Prostate gland (tissue), 2 donors: ENCODE measurements around the gene ASB18.

Source experiments
- POLR2A ChIP-seq: fragments of 450-650 bp; IDR thresholded peaks from one replicate; pipeline ENCODE4 v1.6.1; 2016; ENCODE audit warnings: antibody characterized with exemption, mild to moderate bottlenecking
- POLR2AphosphoS5 ChIP-seq: sonication (generic); formaldehyde crosslinking; IDR thresholded peaks from one replicate; pipeline ENCODE4 v1.6.1; 2017; ENCODE audit warnings: antibody characterized with exemption
- TF ChIP-seq, protein P1 (sequence below), 4 experiments: fragments of 200-600 bp in 2 of 4; fragments of 450-650 bp in 2 of 4; sonication (generic) in 2 of 4; IDR thresholded peaks; 1 replicate in 3 of 4; 2 replicates in 1 of 4; pipeline ENCODE4 v1.5.1; 2016 to 2019; ENCODE audit warnings: antibody characterized with exemption in 4 of 4, mild to moderate bottlenecking in 2 of 4, moderate library complexity in 2 of 4

DNA sequence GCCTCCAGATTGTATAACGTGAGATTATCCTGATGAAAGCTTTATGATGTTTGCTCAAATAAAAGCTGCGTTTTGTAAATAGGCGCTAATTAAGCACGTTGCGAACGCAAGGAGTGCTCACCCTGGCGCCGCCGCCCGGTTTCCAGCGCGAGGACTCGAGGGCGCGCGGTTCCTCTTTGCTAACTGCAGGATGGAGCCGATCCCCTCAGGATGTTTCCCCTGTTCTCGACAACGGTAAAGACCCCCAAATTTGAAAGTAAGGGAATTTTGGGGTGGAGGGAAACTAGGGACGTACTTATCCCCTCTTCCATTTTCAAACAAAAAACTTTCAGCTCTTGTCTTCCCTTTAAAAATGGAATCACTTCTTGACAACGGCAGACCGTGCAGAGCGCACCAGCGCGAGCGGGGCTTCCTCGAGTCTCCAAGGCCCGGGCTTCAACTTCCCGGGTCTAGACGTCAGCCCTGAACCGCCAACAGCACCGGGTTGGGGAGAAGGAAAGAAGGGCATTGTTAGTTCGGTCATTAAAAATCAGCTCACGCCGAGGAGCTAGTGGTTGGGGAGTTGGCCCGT lies 95.0 kb downstream of the ASB18 start:
- TF ChIP-seq, protein P1, sequence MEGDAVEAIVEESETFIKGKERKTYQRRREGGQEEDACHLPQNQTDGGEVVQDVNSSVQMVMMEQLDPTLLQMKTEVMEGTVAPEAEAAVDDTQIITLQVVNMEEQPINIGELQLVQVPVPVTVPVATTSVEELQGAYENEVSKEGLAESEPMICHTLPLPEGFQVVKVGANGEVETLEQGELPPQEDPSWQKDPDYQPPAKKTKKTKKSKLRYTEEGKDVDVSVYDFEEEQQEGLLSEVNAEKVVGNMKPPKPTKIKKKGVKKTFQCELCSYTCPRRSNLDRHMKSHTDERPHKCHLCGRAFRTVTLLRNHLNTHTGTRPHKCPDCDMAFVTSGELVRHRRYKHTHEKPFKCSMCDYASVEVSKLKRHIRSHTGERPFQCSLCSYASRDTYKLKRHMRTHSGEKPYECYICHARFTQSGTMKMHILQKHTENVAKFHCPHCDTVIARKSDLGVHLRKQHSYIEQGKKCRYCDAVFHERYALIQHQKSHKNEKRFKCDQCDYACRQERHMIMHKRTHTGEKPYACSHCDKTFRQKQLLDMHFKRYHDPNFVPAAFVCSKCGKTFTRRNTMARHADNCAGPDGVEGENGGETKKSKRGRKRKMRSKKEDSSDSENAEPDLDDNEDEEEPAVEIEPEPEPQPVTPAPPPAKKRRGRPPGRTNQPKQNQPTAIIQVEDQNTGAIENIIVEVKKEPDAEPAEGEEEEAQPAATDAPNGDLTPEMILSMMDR (IDR thresholded peaks at IDR 0.05), result no peak
- TF ChIP-seq POLR2A, result no peak
- TF ChIP-seq POLR2AphosphoS5, result no peak
